GM12872 (cell line): ENCODE measurements around the gene NRXN3.

ENCODE experiments used
- CTCF ChIP-seq: IDR thresholded peaks from 3 replicates; pipeline ENCODE4 v1.5.1; 2011; ENCODE audit warnings: low read depth, mild to moderate bottlenecking, low read length, moderate library complexity; ENCODE audit not compliant: insufficient read depth

Gene NRXN3

GRCh38 chr14:78399316-78399889 is 229.2 kb downstream of the NRXN3 start:
- no peak for TF ChIP-seq CTCF

GRCh38 chr14:78401866-78402265 is 231.7 kb downstream of the NRXN3 start:
- no peak for TF ChIP-seq CTCF

GRCh38 chr14:78403278-78403815 is 233.2 kb downstream of the NRXN3 start:
- no peak for TF ChIP-seq CTCF

- no peak for TF ChIP-seq CTCF
Measured at GRCh38 chr14:78405079-78405856, 235.1 kb downstream of the NRXN3 start.

- no peak for TF ChIP-seq CTCF
Measured at GRCh38 chr14:78412475-78412874, 242.3 kb downstream of the NRXN3 start.

- no peak for TF ChIP-seq CTCF
Measured at GRCh38 chr14:78414172-78414571, 244.0 kb downstream of the NRXN3 start.

- TF ChIP-seq CTCF, result no peak
Measured at GRCh38 chr14:78417532-78417931, 247.4 kb downstream of the NRXN3 start.
